Astrocyte (in vitro differentiated cells and primary cell): ENCODE results near the gene VKORC1. TPM values are rescaled to one million over a fixed set of nuclear protein-coding genes. Genes with fewer than 3 reads are reported as not detected.
A peak's percentile ranks its signal among the peaks of the same experiment; 100 is the strongest.

Experiments used
- DNase-seq: peaks from one replicate; pipeline ENCODE4 v3.0.0-alpha.2; 2010; ENCODE audit warnings: low read depth
- FAIRE-seq: peaks from 2 replicates; lab custom pipeline; 2011; peaks lifted over from hg19 to GRCh38; lab: Jason Lieb, UNC
- H2AFZ ChIP-seq: 2 replicates; pipeline ENCODE4 v1.6.0; 2012; ENCODE audit warnings: low read depth, low read length, inconsistent platforms
- H3K27ac ChIP-seq: 2 replicates; pipeline ENCODE4 v1.5.1; 2011; ENCODE audit warnings: low read depth, low read length, inconsistent platforms
- H3K27me3 ChIP-seq: 2 replicates; pipeline ENCODE4 v1.6.0; 2011; ENCODE audit warnings: low read length, inconsistent platforms; ENCODE audit not compliant: insufficient read depth
- H3K36me3 ChIP-seq: 2 replicates; pipeline ENCODE4 v1.5.1; 2011; ENCODE audit warnings: low read length, inconsistent platforms; ENCODE audit not compliant: insufficient read depth
- H3K4me1 ChIP-seq: 2 replicates; pipeline ENCODE4 v1.5.1; 2011; ENCODE audit warnings: low read length, inconsistent platforms; ENCODE audit not compliant: insufficient read depth
- H3K4me2 ChIP-seq: 2 replicates; pipeline ENCODE4 v1.6.0; 2012; ENCODE audit warnings: low read length, inconsistent platforms
- H3K4me3 ChIP-seq: 2 replicates; pipeline ENCODE4 v1.5.1; 2011; ENCODE audit warnings: low read depth, mild to moderate bottlenecking, low read length, inconsistent platforms; ENCODE audit not compliant: insufficient read depth
- H3K79me2 ChIP-seq: 2 replicates; pipeline ENCODE4 v1.6.0; 2012; ENCODE audit warnings: mild to moderate bottlenecking, low read length, inconsistent platforms; ENCODE audit not compliant: insufficient read depth
- H3K9ac ChIP-seq: 2 replicates; pipeline ENCODE4 v1.6.0; 2012; ENCODE audit warnings: mild to moderate bottlenecking, low read length, inconsistent platforms
- H3K9me3 ChIP-seq: 2 replicates; pipeline ENCODE4 v1.5.1; 2012; ENCODE audit warnings: low read depth, mild to moderate bottlenecking, low read length, inconsistent platforms; ENCODE audit not compliant: insufficient read depth
- H4K20me1 ChIP-seq: 2 replicates; pipeline ENCODE4 v1.6.0; 2012; ENCODE audit warnings: low read length, inconsistent platforms; ENCODE audit not compliant: insufficient read depth
- H3K27ac Mint-ChIP-seq: one replicate; pipeline ENCODE4 v1.8.0; 2021; ENCODE audit warnings: mild to moderate bottlenecking, mixed read lengths; ENCODE audit not compliant: unreplicated experiment
- H3K27me3 Mint-ChIP-seq: one replicate; pipeline ENCODE4 v1.8.0; 2021; ENCODE audit warnings: low read depth, mixed read lengths; ENCODE audit not compliant: unreplicated experiment
- H3K36me3 Mint-ChIP-seq: one replicate; pipeline ENCODE4 v1.8.0; 2021; ENCODE audit warnings: low read depth, mixed read lengths; ENCODE audit not compliant: unreplicated experiment
- H3K4me1 Mint-ChIP-seq: one replicate; pipeline ENCODE4 v1.8.0; 2021; ENCODE audit warnings: low read depth, mixed read lengths; ENCODE audit not compliant: unreplicated experiment
- H3K4me3 Mint-ChIP-seq: one replicate; pipeline ENCODE4 v1.8.0; 2021; ENCODE audit warnings: mild to moderate bottlenecking, moderate library complexity, mixed read lengths; ENCODE audit not compliant: unreplicated experiment
- H3K9me3 Mint-ChIP-seq: one replicate; pipeline ENCODE4 v1.8.0; 2021; ENCODE audit warnings: mild to moderate bottlenecking, mixed read lengths; ENCODE audit not compliant: unreplicated experiment
- EZH2 ChIP-seq: IDR thresholded peaks from 2 replicates; pipeline ENCODE4 v1.6.1; 2012; ENCODE audit warnings: mild to moderate bottlenecking, low read length, inconsistent platforms; ENCODE audit not compliant: insufficient read depth
- total RNA-seq: library from RNA; stranded (reverse); gene quantifications from 2 replicates; pipeline ENCODE4 v1.2.1, GENCODE V29; 2021
- TF ChIP-seq, protein P1 (sequence below): IDR thresholded peaks from 2 replicates; pipeline ENCODE4 v1.5.1; 2011; ENCODE audit warnings: low read depth, mild to moderate bottlenecking, inconsistent platforms, low read length, moderate library complexity; ENCODE audit not compliant: insufficient read depth

The VKORC1 gene
- total RNA-seq, 1 donor from 2014 or later = 133 TPM

DNA sequence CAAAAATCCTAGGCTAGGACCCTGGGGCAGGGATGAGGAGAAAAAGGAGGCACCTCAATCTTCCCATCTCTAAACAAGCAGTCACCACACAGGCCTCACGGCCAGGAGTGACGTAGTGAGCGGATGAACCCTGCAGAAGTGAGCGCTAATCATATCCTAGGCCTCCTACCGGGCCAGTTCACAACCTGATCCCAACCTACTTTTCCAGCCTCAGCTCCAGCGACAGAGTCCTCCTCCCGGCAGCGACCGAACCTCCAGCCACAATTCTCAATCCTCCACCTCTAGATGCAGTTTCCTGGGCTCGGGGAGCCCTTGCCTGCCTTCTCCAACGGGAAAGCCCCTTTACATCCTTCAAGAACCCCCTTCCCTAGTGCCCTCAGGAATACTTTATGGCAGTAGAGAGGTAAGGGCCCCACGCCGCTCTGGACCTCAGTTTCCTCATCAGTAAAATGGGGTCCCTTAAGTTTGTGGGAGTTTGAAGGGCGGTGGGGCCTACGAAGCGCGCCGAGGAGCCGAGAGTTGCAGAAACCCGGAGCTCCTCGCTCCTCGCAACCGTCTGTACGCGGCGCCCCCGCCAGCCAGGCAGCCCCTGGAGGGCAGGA is 22.0 kb downstream of the VKORC1 start:
- peak overlapping the region; percentile 70 for H2AFZ ChIP-seq
- DNase-seq (peak; percentile 42), FAIRE-seq (no peak)
- TF ChIP-seq, protein P1, sequence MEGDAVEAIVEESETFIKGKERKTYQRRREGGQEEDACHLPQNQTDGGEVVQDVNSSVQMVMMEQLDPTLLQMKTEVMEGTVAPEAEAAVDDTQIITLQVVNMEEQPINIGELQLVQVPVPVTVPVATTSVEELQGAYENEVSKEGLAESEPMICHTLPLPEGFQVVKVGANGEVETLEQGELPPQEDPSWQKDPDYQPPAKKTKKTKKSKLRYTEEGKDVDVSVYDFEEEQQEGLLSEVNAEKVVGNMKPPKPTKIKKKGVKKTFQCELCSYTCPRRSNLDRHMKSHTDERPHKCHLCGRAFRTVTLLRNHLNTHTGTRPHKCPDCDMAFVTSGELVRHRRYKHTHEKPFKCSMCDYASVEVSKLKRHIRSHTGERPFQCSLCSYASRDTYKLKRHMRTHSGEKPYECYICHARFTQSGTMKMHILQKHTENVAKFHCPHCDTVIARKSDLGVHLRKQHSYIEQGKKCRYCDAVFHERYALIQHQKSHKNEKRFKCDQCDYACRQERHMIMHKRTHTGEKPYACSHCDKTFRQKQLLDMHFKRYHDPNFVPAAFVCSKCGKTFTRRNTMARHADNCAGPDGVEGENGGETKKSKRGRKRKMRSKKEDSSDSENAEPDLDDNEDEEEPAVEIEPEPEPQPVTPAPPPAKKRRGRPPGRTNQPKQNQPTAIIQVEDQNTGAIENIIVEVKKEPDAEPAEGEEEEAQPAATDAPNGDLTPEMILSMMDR = no peak
- TF ChIP-seq EZH2 = no peak
- no peaks in the 10 kb centered on the region for H3K9me3 Mint-ChIP-seq
- peak overlapping the region; percentile 97 for H3K27ac Mint-ChIP-seq
- peak overlapping the region; percentile 99 for H3K4me2 ChIP-seq
- peak overlapping the region; percentile 99 for H3K4me3 Mint-ChIP-seq
- H3K4me1 ChIP-seq = peaks cover 15% of the 10 kb centered on the region
- H3K27me3 Mint-ChIP-seq = no peaks in the 10 kb centered on the region
- H3K4me1 Mint-ChIP-seq = peaks cover 8% of the 10 kb centered on the region
- H3K79me2 ChIP-seq = peaks cover 87% of the 10 kb centered on the region
- H3K9ac ChIP-seq = peak overlapping the region; percentile 95
- H3K36me3 Mint-ChIP-seq = peaks cover 3% of the 10 kb centered on the region
- no peaks in the 10 kb centered on the region for H3K36me3 ChIP-seq
- H3K27me3 ChIP-seq = no peaks in the 10 kb centered on the region
- peak overlapping the region; percentile 99 for H3K4me3 ChIP-seq
- no peaks in the 10 kb centered on the region for H3K9me3 ChIP-seq
- H4K20me1 ChIP-seq = peaks cover 24% of the 10 kb centered on the region
- H3K27ac ChIP-seq = peak overlapping the region; percentile 92

DNA sequence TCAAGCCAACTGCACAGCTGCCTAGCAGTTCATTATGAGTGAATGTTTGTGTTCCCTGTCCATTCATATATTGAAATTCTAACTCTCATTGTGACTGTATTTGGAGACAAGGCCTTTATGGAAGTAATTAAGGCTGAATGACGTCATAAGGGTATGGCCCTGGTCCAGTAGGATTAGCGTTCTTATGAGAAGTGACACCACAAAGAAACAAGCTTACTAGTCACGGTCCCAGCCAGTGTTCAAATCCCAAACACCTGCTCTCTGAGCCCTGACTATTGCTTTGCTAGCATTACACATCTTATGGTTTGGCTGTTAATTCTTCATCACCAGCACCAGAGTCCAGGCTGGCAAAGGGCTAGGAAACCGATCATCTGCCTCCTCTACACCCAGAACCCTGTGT is 22.7 kb downstream of the VKORC1 start:
- H4K20me1 ChIP-seq = peaks cover 16% of the 10 kb centered on the region
- peaks cover 15% of the 10 kb centered on the region for H3K4me1 ChIP-seq
- H3K27me3 Mint-ChIP-seq = no peaks in the 10 kb centered on the region
- peak overlapping the region; percentile 99 for H3K4me3 ChIP-seq
- H2AFZ ChIP-seq = no peak overlapping the region
- H3K4me1 Mint-ChIP-seq = peaks cover 8% of the 10 kb centered on the region
- H3K27me3 ChIP-seq = no peaks in the 10 kb centered on the region
- H3K4me2 ChIP-seq = peak overlapping the region; percentile 99
- no peaks in the 10 kb centered on the region for H3K9me3 ChIP-seq
- H3K79me2 ChIP-seq = peaks cover 87% of the 10 kb centered on the region
- peak overlapping the region; percentile 95 for H3K9ac ChIP-seq
- no peak for FAIRE-seq
- H3K27ac ChIP-seq = peak overlapping the region; percentile 92
- no peaks in the 10 kb centered on the region for H3K9me3 Mint-ChIP-seq
- no peak for TF ChIP-seq EZH2
- TF ChIP-seq, protein P1 = no peak
- DNase-seq = peak; percentile 79
- H3K27ac Mint-ChIP-seq = peak overlapping the region; percentile 97
- peaks cover under 1% of the 10 kb centered on the region for H3K36me3 Mint-ChIP-seq
- H3K4me3 Mint-ChIP-seq = peak overlapping the region; percentile 99
- H3K36me3 ChIP-seq = no peaks in the 10 kb centered on the region

DNA sequence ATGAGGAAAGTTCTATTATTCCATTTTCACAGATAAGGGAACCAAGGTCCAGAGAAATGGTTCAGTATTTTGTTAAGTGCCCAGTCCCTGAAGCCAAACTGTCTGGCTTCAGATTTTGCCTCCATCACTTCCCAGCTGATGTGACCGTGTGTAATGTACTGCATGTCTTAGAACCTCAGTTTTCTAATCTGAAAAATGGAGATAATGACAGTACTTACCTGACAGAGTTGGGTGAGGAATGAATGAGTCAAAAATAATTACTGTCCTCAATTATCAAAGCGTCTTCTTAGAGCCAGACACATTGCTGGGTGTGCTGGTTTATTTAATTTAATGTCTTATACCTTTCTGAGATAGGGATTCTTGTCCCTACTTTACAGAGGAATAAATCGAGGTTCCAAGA is 27.3 kb downstream of the VKORC1 start:
- H3K27me3 Mint-ChIP-seq = no peaks in the 10 kb centered on the region
- H3K36me3 Mint-ChIP-seq = peaks cover 15% of the 10 kb centered on the region

More for the DNA sequence above, 27.3 kb downstream of the VKORC1 start:
- H3K4me1 ChIP-seq = peaks cover 29% of the 10 kb centered on the region
- H3K27ac Mint-ChIP-seq = peak overlapping the region; percentile 42
- peaks cover 19% of the 10 kb centered on the region for H3K4me1 Mint-ChIP-seq
- peaks cover 15% of the 10 kb centered on the region for H4K20me1 ChIP-seq
- peaks cover 3% of the 10 kb centered on the region for H3K36me3 ChIP-seq
- no peaks in the 10 kb centered on the region for H3K9me3 ChIP-seq
- no peak overlapping the region for H3K4me2 ChIP-seq
- DNase-seq = no peak
- no peak overlapping the region for H3K4me3 ChIP-seq
- no peak overlapping the region for H2AFZ ChIP-seq
- TF ChIP-seq, protein P1 = no peak
- TF ChIP-seq EZH2 = no peak
- no peak overlapping the region for H3K27ac ChIP-seq
- no peaks in the 10 kb centered on the region for H3K9me3 Mint-ChIP-seq
- no peaks in the 10 kb centered on the region for H3K27me3 ChIP-seq
- no peak overlapping the region for H3K9ac ChIP-seq
- H3K79me2 ChIP-seq = peaks cover 81% of the 10 kb centered on the region
- FAIRE-seq = no peak
- H3K4me3 Mint-ChIP-seq = no peak overlapping the region
